Fibroblast of the conjunctiva (primary cell): ENCODE results near the gene TRAP1.

Experiments
- DNase-seq: peaks from one replicate; pipeline ENCODE4 v3.0.0-alpha.2; 2010; ENCODE audit warnings: low read depth

Gene TRAP1

DNA sequence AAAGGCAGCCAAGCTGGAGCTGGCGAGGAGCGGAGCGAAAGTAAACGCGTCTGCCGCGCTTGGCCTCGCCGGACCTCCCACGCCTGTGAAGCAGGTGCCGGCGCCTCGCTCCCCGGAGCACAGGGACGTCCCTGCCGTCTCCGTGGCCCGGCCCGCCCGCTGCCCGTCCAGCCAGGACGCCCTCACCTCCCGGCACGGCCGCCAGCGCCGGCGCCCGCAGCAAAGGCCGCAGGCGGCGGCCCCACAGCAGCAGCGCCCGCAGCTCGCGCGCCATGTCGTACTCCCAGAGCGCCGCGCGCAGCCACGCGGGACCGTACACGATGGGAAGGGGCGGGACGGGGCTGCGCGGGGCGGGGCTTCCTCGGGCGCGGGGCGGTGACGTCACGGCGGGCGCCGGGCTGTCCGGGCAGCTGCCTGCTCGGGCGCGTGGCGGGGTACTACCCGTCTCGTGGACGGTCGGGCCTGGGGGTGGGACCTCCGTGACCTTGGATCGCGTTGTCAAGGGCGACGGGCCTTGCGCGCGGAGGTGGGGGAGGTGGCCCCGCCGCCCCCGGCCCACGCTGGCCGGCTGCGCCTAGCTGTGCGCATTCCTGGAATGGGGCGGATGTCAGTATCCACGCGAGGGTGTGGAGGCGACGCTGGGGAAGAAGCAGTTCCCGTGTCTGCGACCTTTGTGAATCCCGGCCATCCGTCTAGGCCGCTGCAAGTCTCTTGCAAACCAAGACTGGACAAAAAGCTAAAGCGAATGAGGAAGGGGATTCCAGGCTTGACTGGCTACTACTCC is at the start of gene TRAP1:
TSS of gene TRAP1 (minus strand) at position 290 of the 784 bp plus-strand sequence. CDS start at position 274, 16 bp downstream.
- peak; percentile 43 for DNase-seq

DNA sequence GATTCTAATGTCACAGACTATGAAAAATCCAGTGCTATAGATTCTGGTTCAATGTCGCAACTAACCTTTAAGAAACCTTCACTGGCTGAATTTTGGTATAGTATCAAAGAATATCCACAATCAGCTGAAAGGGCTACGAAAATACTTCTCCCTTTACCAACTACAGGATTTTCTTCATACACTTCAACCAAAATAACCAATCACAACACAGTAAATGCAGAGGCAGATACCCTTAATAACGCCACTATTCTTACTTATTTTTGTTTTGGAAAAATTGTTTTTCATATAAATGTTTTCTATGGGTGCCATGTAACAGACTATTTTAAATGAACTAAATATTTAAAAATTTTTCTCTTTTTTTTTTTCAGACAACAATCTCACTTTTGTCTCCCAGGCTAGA is 48.9 kb upstream of the TRAP1 start:
- DNase-seq: no peak

DNA sequence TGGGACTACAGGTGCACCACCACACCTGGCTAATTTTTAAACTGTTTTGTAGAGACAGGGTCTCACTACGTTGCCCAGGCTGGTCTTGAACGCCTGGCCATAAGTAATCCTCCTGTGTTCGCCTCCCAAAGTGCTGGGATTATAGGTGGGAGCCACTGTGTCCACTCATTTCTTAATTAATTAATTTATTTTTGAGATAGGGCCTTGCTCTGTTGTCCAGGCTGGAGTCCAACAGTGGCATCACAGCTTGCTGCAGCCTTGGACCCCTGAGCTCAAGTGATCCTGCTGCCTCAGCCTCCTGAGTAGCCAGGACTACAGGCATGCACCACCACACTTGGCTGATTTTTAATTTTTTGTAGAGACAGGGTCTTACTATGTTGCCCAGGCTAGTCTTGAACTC is 47.1 kb upstream of the TRAP1 start:
- DNase-seq: no peak

DNA sequence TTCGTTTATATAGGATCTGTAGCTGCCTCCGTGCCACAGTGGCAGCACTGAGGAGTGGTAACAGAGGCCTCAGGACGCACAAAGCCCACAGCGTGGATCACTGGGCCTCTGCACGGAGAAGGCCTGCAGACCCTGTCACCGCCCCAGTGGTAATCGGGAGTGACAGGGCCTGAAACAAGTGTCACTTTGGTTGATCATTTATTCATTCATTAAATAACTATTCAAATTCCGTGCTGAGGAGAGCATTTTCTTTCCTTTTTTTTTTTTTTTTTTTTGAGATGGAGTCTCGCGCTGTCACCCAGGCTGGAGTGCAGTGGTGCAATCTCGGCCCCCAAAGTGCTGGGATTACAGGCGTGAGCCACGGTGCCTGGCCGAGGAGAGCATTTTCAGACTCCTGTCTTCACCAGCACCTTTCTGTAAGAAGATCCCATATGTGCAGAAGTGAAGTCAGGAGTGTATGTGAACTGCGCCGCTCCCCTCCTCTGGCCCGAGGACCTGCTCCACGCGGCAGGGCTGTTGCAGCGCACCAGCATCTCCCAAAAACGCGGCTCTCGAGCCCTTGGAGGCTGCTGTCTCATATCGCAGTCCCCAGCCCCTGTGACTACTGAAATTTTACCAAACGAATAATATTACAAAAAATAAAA is 44.9 kb upstream of the TRAP1 start:
- no peak for DNase-seq

DNA sequence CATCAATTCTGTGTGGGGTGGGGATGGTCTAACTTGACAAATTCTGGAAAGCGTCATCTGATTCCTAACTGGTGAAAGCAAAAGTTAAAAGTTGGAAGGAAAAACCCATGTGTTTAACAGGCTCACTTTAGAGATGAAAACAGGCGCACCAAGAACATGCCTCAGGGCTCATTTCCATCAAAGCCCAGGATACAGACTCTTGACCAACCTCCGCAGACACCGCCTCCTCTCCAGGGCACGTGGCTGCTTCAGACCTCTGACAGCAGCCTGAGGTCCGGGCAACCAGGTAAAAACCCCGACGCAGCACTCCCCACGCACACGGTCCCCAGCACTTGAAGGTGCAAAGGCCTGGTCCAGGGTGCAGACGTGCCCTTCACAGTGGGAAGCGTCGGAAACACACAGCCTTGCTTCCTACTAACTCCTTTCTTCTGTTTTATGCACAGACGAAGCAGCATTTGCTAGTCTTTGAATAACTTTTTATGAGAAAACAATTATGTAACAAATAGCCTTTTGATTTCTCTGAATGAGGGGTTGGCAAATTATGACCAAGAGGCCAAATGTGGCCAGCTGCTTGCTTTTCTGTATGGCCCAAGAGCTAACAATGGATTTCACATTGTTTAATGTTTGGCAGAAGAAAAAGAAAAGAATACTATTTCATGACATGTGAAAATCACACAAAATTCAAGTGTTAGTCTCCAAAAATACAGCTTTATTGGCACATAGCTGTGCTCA is 44.2 kb upstream of the TRAP1 start:
- no peak for DNase-seq

DNA sequence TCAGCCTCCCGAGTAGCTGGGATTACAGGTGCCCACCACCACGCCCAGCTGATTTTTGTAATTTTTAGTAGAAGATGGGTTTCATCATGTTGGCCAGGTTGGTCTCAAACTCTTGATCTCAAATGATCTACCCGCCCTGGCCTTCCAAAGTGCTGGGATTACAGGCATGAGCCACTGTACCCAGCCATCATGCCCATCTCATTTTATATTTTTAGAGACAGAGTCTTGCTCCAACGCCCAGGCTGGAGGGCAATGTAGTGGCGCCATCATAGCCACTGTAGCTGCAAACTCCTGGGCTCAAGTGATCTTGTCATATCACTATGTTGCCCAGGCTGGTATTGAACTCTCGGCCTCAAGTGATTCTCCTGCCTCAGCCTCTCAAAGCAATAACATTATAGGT is 43.2 kb upstream of the TRAP1 start:
- DNase-seq: no peak

DNA sequence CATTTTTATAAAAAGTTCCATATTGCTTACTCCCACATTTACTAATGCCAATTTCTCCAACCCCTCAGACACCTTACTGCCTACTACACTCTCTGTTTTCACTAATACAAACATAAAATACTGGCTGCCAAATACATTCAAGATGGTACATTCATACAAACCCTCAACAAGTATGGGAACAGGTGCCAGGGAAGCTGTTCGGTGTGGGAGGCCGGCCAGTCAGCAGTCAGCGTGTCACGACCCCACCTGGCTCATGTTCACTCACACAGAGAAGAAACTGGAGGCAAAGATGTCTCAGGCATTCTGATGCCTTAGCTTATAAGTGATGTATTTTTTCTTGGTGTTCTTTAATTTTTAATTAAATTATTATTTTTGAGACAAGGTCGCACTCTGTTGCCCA is 42.4 kb upstream of the TRAP1 start:
- no peak for DNase-seq

DNA sequence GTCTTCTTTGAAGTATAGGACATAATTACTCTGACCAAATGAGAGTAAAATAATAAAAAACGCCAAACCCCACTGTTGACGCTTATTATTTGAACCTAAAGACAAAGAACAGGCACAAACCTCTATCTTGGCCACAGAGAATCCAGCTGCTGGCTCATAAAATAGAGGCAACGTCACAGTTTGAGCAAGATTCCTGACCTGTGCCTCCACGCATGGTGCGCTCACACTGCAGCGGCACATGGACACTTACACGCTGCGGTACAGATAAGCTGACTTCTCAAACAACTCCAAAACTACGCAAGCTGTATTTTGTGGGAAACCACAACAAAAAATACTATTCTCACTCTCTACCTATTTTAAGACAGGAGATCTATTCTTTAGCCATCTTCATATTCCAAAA is 38.8 kb upstream of the TRAP1 start:
- no peak for DNase-seq

DNA sequence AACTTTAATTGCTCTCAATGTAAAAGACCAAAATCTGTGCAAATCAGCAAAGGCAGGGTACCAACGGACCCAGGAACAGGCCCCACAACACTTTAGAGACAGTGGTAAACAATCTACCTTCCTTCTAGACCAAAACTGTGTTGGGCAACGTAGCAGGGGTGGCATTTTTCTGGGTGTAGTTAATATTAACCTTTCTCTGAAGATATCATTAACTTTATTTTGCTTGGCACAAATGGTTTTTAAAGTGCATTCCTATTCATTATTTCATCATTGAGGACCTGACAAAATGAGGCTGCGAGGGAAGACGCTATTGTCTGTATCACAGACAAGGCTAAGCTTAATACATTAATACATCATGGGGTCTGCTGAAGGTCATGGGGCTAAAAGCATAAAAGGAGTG is 37.9 kb upstream of the TRAP1 start:
- DNase-seq: no peak

DNA sequence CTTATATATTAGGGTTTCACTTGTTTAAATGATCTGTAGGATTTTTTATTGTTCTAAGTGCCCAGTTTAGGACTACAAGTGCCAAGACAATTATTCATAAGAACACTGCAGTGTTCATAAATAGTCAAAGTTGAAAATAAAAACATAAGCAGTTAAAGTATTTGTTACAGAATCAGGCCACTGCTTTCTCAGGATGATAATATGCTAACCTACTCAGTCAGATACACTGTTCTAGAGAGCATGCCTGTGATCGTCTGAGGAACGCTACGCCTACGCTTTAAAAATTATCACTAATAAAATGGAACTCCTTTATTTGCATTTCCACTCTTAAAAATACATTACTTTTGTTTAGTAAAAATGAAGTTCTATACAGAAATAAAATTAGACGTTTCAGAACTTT is 37.4 kb upstream of the TRAP1 start:
- DNase-seq: no peak

DNA sequence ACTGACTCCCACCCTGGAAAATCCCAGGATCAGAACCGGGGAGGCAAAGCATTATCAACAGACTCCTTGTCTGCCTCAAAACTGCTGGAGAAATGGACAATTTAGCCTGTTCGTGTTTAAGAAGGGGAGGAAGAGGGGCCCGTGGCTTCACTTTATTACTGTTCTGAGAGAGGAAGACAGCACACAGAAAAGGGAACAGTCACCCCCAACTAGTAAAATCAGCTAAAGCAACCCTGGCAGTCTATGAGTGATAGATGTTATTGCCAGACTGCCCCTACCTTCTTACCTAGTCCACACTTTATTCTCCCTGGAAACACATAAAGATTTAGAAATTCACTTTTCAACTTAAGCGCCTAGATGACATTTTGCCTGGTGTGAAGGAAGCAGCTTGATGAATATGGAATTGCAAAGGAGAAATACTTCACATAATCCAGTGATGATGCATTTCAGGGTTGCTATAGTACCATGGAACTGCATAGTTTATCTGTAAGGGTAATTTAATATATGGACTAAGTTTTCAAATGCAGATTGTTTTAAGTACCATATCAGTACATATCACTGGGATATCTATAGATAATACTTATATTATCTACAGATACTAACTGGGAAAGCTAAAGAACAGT is 36.9 kb upstream of the TRAP1 start:
- no peak for DNase-seq

DNA sequence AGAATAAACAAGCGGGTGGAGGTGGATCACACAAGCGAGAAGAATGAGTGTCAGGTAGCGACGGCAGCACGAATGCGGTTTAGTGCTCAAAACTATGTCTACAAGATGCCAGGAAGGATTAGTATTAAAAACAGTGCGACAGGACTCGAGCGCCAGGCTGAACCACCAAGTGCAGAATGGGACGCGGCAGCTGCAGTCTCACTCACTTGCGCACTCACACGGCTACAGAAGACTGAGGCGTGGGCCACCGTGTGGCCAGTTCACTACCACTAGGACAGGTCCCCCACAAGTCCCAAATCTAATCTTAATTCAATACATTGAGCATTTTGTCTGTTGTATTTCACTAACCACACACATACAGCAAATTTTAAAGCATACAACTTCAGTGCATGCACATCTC is 35.7 kb upstream of the TRAP1 start:
- DNase-seq: no peak

DNA sequence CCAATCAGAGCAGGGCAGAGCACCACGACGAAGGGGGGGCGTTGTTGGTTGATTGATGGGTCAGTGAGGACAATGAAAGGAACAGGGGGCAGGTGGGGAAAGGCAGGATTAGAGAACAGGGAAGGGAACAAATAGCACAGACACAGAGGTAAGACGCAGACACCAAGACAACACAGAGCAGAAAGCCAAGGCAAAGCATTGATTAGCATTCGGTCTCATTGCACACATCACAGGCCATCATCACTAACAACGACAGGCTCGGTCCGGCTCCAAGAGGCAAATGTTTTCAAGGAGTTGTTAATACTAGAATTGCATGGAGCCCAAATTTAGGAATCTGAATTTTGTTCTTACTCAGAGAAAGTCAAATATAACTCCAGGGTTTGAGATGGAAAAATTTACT is 34.6 kb upstream of the TRAP1 start:
- DNase-seq: no peak

DNA sequence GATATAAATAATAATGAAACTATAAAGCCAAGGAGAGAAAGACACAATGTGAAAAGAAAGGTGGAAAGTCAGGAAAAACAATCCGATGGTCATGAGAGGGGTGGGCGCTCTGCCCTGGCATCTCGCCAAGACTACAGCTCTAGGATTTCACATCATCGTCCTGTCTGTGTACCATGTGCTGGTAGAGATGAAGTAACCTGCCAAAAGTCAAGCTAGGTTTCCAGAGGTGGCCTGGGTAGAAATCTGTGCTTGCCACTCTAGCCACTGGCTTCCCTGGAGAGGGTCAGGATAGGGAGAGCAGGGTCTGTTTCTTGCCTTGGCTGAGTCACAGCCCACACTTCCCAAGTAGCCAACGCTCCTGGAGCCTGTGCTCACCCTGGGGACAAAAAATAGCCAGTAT is 31.0 kb upstream of the TRAP1 start:
- DNase-seq: no peak

DNA sequence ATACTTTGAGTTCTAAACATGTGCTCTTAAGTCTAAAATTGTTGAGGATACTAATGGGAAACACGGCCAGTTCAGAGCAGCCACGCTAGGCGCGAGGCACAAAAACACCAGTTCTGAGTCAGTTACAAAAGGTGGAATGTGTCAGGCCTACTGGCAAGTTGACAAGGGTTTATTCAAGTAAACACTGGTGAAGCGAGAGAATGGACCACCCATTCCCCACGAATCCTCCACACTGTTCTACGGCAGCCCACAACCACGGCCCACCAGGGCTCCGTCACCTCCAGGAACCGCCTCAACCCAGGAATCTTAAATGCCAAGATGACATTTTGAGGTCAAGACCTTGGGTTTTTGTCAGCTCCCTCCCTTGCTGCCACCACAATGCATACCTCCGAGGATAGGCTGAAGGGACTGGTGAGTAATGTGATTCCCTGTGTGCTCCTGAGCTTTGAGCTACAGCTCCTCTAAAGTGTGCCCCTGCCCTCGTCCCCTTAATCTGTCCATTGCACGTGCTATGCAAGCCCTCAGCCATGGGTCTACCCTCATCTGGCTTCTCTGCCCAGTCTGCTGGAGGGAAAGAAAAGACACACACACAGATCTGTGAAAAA is 28.5 kb upstream of the TRAP1 start:
- DNase-seq: no peak

DNA sequence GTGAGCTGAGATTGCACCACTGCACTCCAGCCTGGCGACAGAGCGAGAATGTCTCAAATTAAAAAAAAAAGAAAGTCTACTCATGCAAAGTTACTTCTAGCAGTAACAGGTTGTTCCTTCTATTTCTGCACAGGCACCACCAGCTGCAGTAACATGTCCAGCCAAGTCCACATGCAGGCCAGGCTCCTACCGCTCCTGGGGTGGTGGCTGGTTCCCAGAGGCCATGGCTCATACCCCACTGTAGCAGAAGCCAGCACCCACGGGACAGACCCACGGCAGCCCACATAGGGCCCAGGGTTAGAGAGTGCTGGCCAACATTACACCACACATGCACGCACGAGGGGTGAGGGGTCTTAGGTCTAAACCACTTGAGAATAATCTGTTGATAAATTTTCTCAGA is 26.7 kb upstream of the TRAP1 start:
- no peak for DNase-seq

DNA sequence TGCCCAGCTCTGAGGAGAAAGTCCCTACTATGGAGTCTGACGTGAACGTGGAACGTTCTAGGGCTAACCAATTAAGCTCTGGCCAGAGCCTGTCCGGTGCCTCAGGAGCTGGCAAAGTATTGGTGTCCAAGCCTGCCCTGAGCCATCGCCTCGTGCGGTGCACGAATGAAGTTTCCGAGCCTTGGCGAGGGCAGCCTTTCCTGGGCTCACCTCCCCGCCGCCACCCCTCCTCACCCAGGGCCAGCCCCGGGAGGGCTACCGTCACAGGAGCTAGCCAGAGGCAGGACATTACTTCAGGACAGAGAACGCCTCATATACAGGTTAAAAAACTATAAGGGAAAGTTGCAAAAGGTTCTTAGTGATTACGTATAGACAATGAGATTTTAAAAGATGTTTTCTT is 23.6 kb upstream of the TRAP1 start:
- no peak for DNase-seq

DNA sequence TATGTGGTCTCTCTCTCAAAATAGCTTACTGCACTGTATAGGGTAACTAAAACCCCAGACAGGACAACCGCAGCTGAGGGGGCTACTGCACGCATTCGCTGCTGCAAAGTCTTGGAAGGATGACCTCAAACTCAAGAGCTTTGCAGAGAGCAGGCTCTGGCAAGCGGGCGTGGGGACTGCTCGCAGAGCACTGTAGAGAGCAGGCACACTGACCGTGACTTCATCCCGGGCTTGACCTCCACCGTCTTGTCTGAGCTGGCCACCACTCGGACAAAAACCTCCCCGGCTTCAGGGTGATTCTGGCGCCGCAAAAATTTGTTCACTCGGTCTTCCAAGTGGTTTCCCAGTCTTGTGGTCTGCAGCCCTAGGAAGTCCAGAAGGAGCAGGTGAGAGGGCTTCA is 22.9 kb upstream of the TRAP1 start:
- no peak for DNase-seq

DNA sequence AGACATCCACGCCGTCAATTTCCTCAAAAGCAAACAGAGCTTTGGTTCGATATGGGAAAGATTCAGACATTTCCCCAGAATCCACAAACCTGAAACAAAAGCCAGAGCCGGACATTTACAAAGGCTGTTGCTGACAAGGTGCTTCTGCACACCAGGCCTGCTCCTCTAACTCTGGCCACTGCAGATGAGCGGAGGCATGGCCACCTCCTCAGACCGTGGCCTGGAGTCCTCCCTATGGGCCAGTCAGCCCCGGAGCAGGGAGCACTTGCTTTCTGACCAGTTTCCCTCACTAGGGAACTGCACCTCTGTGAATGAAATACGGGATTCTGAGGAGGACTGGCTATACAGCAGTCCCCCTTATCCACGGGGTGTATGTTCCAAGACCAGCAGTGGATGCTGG is 22.3 kb upstream of the TRAP1 start:
- no peak for DNase-seq

DNA sequence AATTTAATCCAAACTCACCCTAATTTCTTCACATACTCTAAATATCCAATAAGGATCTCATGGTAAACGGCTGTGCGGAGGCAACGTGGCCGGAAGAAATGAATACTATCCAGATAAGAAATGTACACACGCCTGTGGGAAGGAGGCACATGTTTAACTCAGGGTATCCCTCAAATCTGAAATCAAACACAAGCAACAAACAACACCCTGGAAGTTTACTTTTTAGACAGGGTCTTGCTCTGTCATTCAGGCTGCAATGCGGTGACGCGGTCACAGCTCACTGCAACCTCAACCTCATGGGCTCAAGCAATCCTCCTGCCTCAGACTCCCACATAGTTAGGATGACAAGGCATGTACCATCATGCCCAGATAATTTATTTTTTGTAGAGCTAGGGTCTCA is 21.2 kb upstream of the TRAP1 start:
- DNase-seq: no peak

DNA sequence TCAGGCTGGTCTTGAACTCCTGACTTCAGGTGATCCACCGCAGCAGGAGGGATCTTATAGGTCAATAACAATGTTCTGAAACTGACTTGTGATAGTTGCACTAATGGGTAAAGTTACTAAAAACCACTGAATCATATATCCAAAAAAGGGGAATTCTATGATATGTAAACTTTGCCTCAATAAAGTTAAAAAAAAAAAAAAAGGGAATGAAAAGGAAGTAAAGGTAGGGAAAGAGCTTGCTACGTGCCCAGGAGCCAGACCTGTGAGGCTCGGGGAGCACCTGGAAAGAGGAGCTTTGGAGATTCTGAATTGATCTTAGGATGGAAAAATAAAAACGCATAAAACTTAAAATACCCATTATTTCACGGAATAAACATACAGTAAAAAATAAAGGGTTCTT is 20.8 kb upstream of the TRAP1 start:
- DNase-seq: no peak

DNA sequence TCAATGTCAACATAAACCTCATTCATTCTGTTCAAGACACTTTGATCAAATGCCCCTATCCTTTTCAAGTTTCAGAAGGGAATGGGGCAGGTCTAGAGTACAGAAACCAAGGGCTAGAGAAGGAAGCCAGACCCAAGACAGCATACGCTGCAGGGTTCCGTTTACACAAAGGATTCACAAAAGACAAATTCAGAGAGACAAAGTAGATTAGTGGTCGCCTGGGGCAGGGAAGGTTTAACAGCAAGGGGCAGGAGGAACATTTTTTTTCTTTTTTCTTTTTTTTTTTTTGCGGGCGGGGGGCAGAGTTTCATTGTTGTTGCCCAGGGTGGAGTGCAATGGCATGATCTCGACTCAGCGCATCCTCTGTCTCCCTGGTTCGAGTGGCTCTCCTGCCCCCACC is 19.9 kb upstream of the TRAP1 start:
- no peak for DNase-seq
